Stimulated activated CD4-positive, alpha-beta T cell treated with anti-CD3 and anti-CD28 coated beads, TNF-alpha, amount 100 ng/mL, for 24 hours (primary cell): Measurements from ENCODE around the gene MKRN2OS.

Experiments
- DNase-seq, 3 experiments: peaks; one replicate each; pipeline ENCODE4 v3.0.0-alpha.2; 2020; ENCODE audit warnings: low read depth in 3 of 3

Gene MKRN2OS

GRCh38 chr3:12545473-12545791, at the start of gene MKRN2OS:
Gene MKRN2OS, minus strand, starts transcription at chr3:12545499. Its CDS starts 35 bp downstream, at chr3:12545464.
- DNase-seq, result no peak

- no peak for DNase-seq
Measured at GRCh38 chr3:12593473-12593872, 48.2 kb upstream of the MKRN2OS start.

GRCh38 chr3:12591997-12592715, 46.9 kb upstream of the MKRN2OS start:
- no peak for DNase-seq

- no peak for DNase-seq
Measured at GRCh38 chr3:12591456-12591855, 46.2 kb upstream of the MKRN2OS start.

GRCh38 chr3:12590096-12590495, 44.8 kb upstream of the MKRN2OS start:
- no peak for DNase-seq

GRCh38 chr3:12588039-12589009, 43.0 kb upstream of the MKRN2OS start:
- no peak for DNase-seq

- DNase-seq, result no peak
Measured at GRCh38 chr3:12586403-12586802, 41.1 kb upstream of the MKRN2OS start.

GRCh38 chr3:12585970-12586369, 40.7 kb upstream of the MKRN2OS start:
- DNase-seq, result no peak

GRCh38 chr3:12585181-12585580, 39.9 kb upstream of the MKRN2OS start:
- DNase-seq, result no peak

- no peak for DNase-seq
Measured at GRCh38 chr3:12584083-12584482, 38.8 kb upstream of the MKRN2OS start.

- no peak for DNase-seq
Measured at GRCh38 chr3:12583280-12583679, 38.0 kb upstream of the MKRN2OS start.

- DNase-seq, result no peak
Measured at GRCh38 chr3:12582730-12583129, 37.4 kb upstream of the MKRN2OS start.

GRCh38 chr3:12579905-12580304, 34.6 kb upstream of the MKRN2OS start:
- no peak for DNase-seq

GRCh38 chr3:12579456-12579855, 34.2 kb upstream of the MKRN2OS start:
- no peak for DNase-seq

- DNase-seq, result no peak
Measured at GRCh38 chr3:12578742-12579141, 33.4 kb upstream of the MKRN2OS start.

GRCh38 chr3:12577379-12577778, 32.1 kb upstream of the MKRN2OS start:
- DNase-seq, result no peak

GRCh38 chr3:12574661-12575060, 29.4 kb upstream of the MKRN2OS start:
- no peak for DNase-seq

- no peak for DNase-seq
Measured at GRCh38 chr3:12574131-12574530, 28.8 kb upstream of the MKRN2OS start.

GRCh38 chr3:12571986-12572385, 26.7 kb upstream of the MKRN2OS start:
- no peak for DNase-seq

GRCh38 chr3:12569836-12570235, 24.5 kb upstream of the MKRN2OS start:
- DNase-seq, result no peak

- DNase-seq, result no peak
Measured at GRCh38 chr3:12568747-12569146, 23.4 kb upstream of the MKRN2OS start.

GRCh38 chr3:12566976-12567375, 21.7 kb upstream of the MKRN2OS start:
- DNase-seq, result no peak

- no peak for DNase-seq
Measured at GRCh38 chr3:12562451-12562850, 17.2 kb upstream of the MKRN2OS start.
